Stomach (tissue), 4 donors: ENCODE measurements around the gene LRP2BP.

ENCODE experiments used
- POLR2A ChIP-seq, 4 donors: fragments of 450-650 bp; IDR thresholded peaks; one replicate each; pipeline ENCODE4 v1.6.1; 2016; ENCODE audit warnings: antibody characterized with exemption in 4 of 4, control low read depth in 2 of 4, mild to moderate bottlenecking in 1 of 4, moderate library complexity in 1 of 4
- TF ChIP-seq, protein P1 (sequence below), 7 experiments: fragments of 450-650 bp in 4 of 7; fragments of 200-600 bp in 3 of 7; sonication (generic) in 3 of 7; IDR thresholded peaks; one replicate each; pipeline ENCODE4 v1.5.1; 2016 to 2019; ENCODE audit warnings: antibody characterized with exemption in 7 of 7, control low read depth in 2 of 7, mild to moderate bottlenecking in 1 of 7

- TF ChIP-seq, protein P1, sequence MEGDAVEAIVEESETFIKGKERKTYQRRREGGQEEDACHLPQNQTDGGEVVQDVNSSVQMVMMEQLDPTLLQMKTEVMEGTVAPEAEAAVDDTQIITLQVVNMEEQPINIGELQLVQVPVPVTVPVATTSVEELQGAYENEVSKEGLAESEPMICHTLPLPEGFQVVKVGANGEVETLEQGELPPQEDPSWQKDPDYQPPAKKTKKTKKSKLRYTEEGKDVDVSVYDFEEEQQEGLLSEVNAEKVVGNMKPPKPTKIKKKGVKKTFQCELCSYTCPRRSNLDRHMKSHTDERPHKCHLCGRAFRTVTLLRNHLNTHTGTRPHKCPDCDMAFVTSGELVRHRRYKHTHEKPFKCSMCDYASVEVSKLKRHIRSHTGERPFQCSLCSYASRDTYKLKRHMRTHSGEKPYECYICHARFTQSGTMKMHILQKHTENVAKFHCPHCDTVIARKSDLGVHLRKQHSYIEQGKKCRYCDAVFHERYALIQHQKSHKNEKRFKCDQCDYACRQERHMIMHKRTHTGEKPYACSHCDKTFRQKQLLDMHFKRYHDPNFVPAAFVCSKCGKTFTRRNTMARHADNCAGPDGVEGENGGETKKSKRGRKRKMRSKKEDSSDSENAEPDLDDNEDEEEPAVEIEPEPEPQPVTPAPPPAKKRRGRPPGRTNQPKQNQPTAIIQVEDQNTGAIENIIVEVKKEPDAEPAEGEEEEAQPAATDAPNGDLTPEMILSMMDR (IDR thresholded peaks at IDR 0.05) = no peak
- TF ChIP-seq POLR2A (IDR thresholded peaks at IDR 0.05) = no peak
Observed at GRCh38 chr4:185378264-185378663, 17.5 kb downstream of the LRP2BP start.
